ENCODE results near the gene RNF223.
A peak's percentile ranks its signal among the peaks of the same experiment; 100 is the strongest.
"Not testable (repeated sequence)": the region's sequence is repeated elsewhere in the genome, so short reads cannot be mapped to it uniquely, and the experiment has no call there.

RNF223 gene

GRCh38 chr1:1061682-1062345 lies 12.3 kb downstream of the RNF223 start:
- DNase-seq (ENCODE audit: low read depth in 2 of 2, low spot score in 1 of 2): no peak

DNA sequence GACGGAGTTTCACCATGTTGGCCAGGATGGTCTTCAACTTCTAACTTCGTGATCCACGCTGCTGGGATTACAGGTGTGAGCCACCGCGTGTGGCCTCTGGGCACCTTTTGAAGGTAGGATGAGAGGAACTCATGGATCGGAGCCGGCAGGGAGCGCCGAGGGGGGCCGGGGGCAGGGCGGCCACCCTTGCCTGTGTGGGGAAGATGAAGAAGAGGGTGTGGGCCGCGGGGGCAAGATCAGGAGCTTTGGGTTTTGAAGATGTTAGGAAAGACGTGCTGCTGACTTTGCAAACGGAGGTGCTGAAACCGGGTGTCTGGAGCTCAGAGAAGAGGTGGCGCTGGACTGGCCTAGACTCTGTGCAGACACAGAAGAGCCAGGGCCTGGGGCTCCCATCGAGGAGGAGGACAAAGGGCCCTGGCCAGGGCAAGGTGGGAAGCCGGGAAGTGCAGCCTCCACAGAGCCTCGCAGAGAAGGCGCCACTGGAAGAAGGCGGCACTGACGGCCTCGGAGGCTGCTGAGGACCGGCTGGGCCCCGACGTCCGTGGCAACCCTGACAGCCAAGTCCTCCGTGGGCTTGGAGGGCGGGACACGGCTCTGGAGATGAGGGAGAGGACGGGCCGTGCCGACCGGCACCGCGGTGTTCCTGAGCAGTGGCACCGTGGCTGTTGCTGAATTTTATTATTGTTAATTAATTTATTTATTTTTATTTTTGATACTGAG lies 13.7 kb downstream of the RNF223 start:
- no peak for DNase-seq (ENCODE audit: low read depth in 2 of 2, low spot score in 1 of 2)

GRCh38 chr1:1059494-1060280 lies 14.4 kb downstream of the RNF223 start:
- peak; percentile 83 to 89 for DNase-seq (ENCODE audit: low read depth in 2 of 2, low spot score in 1 of 2)

DNA sequence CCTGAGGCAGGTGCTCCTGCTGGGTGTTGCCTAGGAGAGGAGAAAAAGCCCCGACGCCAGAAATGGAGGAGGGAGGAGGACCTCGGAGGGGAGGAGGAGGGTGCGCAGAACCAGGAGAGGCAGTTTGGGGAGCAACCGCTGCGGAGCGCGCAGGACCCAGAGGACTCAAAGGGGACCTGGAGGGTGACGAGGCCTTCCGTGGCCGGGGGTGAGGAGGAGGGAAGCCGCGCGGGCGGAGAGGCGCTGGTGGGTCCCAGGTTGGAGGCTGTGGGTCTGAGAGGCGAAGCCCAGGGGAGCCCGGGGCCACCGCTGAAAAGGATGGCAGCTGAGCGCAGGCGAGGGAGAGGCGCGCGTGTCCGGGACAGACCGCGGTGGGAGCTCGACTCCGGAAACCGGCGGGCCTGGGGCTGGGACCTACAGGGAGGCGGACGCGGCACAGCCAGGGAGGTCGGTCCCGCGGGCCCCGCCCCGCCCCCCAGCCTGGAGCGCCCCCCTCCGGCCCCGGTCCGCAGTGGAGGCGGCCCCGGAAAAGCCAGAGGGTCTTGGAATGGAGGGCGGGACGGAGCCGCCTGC lies 15.1 kb downstream of the RNF223 start:
- DNase-seq (ENCODE audit: low read depth in 2 of 2, low spot score in 1 of 2): no peak

- DNase-seq (ENCODE audit: low read depth in 2 of 2, low spot score in 1 of 2): no peak
Observed at GRCh38 chr1:1058088-1058905, 15.8 kb downstream of the RNF223 start.

DNA sequence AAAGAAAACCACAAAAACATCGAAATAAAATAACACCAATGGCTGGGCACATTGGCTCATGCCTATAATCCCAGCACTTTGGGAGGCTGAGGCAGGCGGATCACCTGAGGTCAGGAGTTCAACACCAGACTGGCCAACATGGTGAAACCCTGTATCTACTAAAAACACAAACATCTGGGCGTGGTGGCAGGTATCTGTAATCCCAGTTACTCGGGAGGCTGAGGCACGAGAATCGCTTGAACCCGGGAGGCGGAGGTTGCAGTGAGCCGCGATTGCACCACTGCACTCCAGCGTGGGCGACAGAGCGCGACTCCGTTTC lies 16.4 kb downstream of the RNF223 start:
- DNase-seq (ENCODE audit: low read depth in 2 of 2, low spot score in 1 of 2): not testable (repeated sequence)

DNA sequence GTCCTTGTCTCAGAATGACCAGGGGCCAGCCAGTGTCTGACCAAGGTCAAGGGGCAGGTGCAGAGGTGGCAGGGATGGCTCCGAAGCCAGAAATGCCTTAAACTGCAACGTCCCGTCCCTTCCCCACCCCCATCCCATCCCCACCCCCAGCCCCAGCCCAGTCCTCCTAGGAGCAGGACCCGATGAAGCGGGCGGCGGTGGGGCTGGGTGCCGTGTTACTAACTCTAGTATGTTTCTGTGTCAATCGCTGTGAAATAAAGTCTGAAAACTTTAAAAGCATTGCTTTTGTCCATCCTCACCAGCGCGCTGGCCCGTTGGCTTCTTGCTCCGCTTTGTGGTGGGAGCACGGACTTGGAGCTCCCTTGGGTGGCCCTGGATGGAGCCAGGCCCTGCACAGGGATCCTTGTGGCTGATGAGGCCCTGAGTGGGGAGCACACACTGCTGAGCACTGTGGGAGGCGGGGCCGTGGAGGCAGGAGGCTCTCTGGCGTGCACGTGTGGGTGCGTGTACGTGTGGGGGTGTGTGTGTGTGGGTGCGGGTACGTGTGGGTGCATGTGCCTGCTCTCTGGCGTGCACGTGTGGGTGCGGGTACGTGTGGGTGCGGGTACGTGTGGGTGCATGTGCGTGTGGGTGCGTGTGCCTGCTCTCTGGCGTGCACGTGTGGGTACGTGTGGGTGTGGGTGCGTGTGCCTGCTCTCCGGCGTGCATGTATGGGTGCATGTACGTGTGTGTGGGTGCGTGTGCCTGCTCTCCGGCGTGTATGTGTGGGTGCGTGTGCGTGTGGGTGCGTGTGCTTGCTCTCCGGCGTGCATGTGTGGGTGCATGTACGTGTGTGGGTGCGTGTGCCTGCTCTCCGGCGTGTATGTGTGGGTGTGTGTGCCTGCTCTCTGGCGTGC lies 18.0 kb downstream of the RNF223 start:
- no peak for DNase-seq (ENCODE audit: low read depth in 2 of 2, low spot score in 1 of 2)

GRCh38 chr1:1054971-1055370 lies 19.1 kb downstream of the RNF223 start:
- no peak for DNase-seq (ENCODE audit: low read depth in 2 of 2, low spot score in 1 of 2)

DNA sequence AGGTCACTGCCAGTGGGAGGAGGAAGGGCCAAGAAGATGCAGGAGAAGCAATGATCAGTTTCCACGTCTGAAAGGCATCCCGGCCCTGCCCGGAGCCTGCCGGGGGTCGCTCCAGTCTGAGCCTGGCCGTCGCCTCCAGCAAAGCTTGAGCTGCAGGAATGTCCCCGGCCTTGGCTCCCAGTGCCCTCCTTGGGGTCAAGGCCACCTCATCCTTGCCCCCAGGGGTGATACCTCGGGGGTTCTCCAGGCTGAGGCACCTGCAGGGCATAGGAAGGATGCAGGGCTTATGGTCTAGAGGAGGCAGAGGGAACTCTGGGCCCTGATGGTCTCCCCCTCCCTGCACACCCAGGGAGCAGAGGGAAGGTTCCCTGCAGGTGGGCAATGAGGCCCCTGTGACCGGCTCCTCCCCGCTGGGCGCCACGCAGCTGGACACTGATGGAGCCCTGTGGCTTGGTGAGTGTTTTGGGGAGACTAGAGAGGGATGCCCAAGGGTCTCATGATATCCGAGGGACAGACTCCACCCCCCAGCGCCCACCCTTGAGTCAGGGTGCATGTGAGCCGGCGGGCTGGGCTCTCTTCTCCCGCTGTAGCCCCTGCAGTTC lies 19.9 kb downstream of the RNF223 start:
- DNase-seq (ENCODE audit: low read depth in 2 of 2, low spot score in 1 of 2): no peak

DNA sequence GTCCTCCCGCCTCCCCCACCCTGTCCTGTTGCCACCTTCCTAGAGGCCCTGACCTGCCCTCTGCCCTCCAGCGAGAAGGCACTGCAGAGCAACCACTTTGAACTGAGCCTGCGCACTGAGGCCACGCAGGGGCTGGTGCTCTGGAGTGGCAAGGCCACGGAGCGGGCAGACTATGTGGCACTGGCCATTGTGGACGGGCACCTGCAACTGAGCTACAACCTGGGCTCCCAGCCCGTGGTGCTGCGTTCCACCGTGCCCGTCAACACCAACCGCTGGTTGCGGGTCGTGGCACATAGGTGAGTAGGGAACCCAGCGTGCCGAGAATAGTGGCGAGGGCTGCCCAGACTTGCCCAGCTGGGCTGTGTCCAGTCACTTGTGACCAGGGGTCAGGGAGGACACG lies 20.4 kb downstream of the RNF223 start:
- DNase-seq (ENCODE audit: low read depth in 2 of 2, low spot score in 1 of 2): no peak

- DNase-seq (ENCODE audit: low read depth in 2 of 2, low spot score in 1 of 2): no peak
Observed at GRCh38 chr1:1053022-1053421, 21.1 kb downstream of the RNF223 start.

DNA sequence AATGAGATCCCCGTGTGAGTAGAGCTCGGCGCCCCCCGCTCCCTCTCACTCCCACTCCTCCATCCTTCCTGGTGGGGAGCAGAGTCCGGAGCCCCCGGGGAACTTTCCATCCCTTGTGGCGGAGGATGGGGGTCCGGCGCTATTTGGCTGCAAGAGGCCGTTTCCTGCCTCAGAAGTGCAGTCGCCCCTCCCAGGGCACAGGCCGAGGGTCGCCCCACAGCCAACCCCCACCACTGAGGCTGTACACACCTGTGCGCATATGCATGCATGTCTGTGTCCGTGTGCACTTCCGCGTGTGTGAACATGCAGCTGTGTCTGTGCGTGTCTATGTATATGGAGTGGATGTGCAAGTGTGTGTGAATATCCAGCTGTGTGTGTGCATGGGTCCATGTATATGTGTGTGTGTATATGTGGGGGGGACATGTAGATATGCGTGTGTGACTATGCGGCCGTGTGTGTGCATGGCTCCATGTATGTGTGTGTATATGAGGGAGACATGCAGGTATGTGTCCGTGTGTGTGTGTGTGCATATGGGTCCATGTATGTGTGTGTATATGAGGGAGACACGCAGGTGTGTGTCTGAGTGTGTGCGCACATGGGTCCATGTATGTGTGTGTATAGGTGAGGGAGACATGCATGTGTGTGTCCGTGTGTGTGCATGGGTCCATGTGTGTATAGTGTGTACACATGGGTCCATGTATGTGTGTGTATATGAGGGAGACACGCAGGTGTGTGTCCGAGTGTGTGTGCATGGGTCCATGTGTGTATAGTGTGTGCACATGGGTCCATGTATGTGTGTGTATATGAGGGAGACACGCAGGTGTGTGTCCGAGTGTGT lies 21.9 kb downstream of the RNF223 start:
- no peak for DNase-seq (ENCODE audit: low read depth in 2 of 2, low spot score in 1 of 2)

- DNase-seq (ENCODE audit: low read depth in 2 of 2, low spot score in 1 of 2): no peak
Observed at GRCh38 chr1:1051127-1051810, 22.8 kb downstream of the RNF223 start.

- no peak for DNase-seq (ENCODE audit: low read depth in 2 of 2, low spot score in 1 of 2)
Observed at GRCh38 chr1:1050577-1051052, 23.5 kb downstream of the RNF223 start.

GRCh38 chr1:1049318-1050165 lies 24.6 kb downstream of the RNF223 start:
- no peak for DNase-seq (ENCODE audit: low read depth in 2 of 2, low spot score in 1 of 2)

- no peak for DNase-seq (ENCODE audit: low read depth in 2 of 2, low spot score in 1 of 2)
Observed at GRCh38 chr1:1048765-1049164, 25.3 kb downstream of the RNF223 start.

- no peak for DNase-seq (ENCODE audit: low read depth in 2 of 2, low spot score in 1 of 2)
Observed at GRCh38 chr1:1047963-1048362, 26.1 kb downstream of the RNF223 start.

Data from stimulated activated CD8-positive, alpha-beta memory T cell treated with anti-CD3 and anti-CD28 coated beads, Interleukin-4, amount 100 ng/mL, for 4 hours (primary cell).